H9 (cell line): ENCODE measurements around the gene C16orf90. TPM values are rescaled to one million over a fixed set of nuclear protein-coding genes. Genes with fewer than 3 reads are reported as not detected.

Experiments used
- DNase-seq: peaks from one replicate; pipeline ENCODE4 v3.0.0-alpha.2; 2017
- H2AFZ ChIP-seq: one replicate; pipeline ENCODE4 v1.6.1; 2013; ENCODE audit warnings: mild to moderate bottlenecking, low read length, control low read depth, moderate library complexity
- H2AK5ac ChIP-seq: 2 replicates; pipeline ENCODE4 v1.6.1; 2013; ENCODE audit warnings: low read length, control low read depth, mixed read lengths; ENCODE audit not compliant: insufficient read length
- H2BK120ac ChIP-seq: one replicate; pipeline ENCODE4 v1.6.1; 2013; ENCODE audit warnings: low read depth, mild to moderate bottlenecking, low read length, control low read depth, inconsistent platforms; ENCODE audit not compliant: poor library complexity, severe bottlenecking
- H2BK12ac ChIP-seq: 2 replicates; pipeline ENCODE4 v1.6.1; 2013; ENCODE audit warnings: low read length, control low read depth, mixed read lengths, low read depth; ENCODE audit not compliant: insufficient read length
- H2BK15ac ChIP-seq: 2 replicates; pipeline ENCODE4 v1.6.1; 2013; ENCODE audit warnings: low read depth, low read length, control low read depth
- H2BK20ac ChIP-seq: one replicate; pipeline ENCODE4 v1.6.1; 2013; ENCODE audit warnings: low read depth, mild to moderate bottlenecking, low read length, control low read depth, inconsistent platforms; ENCODE audit not compliant: poor library complexity, severe bottlenecking
- H2BK5ac ChIP-seq: 2 replicates; pipeline ENCODE4 v1.6.1; 2013; ENCODE audit warnings: low read length, control low read depth, mixed read lengths; ENCODE audit not compliant: insufficient read length
- H3K14ac ChIP-seq: 2 replicates; pipeline ENCODE4 v1.6.1; 2013; ENCODE audit warnings: low read length, control low read depth; ENCODE audit not compliant: insufficient read depth
- H3K18ac ChIP-seq: 2 replicates; pipeline ENCODE4 v1.6.1; 2013; ENCODE audit warnings: low read depth, mild to moderate bottlenecking, mixed read lengths, low read length, control low read depth; ENCODE audit not compliant: insufficient read length
- H3K23ac ChIP-seq: 2 replicates; pipeline ENCODE4 v1.6.1; 2013; ENCODE audit warnings: low read length, control low read depth, mixed read lengths, low read depth; ENCODE audit not compliant: insufficient read length
- H3K23me2 ChIP-seq: 2 replicates; pipeline ENCODE4 v1.6.1; 2013; ENCODE audit warnings: low read depth, mild to moderate bottlenecking, mixed read lengths, low read length, control low read depth; ENCODE audit not compliant: insufficient read length, poor library complexity, severe bottlenecking
- H3K27ac ChIP-seq: 2 replicates; pipeline ENCODE4 v1.5.1; 2013; ENCODE audit warnings: low read length, control low read depth, mixed read lengths, low read depth; ENCODE audit not compliant: insufficient read length
- H3K27me3 ChIP-seq: 2 replicates; pipeline ENCODE4 v1.6.1; 2013; ENCODE audit warnings: low read length, control low read depth, inconsistent platforms; ENCODE audit not compliant: insufficient read depth
- H3K4ac ChIP-seq: 2 replicates; pipeline ENCODE4 v1.6.1; 2013; ENCODE audit warnings: low read depth, mild to moderate bottlenecking, control low read depth, inconsistent platforms, low read length, moderate library complexity
- H3K4me1 ChIP-seq: 2 replicates; pipeline ENCODE4 v1.6.1; 2013; ENCODE audit warnings: low read length, control low read depth, inconsistent platforms; ENCODE audit not compliant: insufficient read depth
- H3K4me2 ChIP-seq: 2 replicates; pipeline ENCODE4 v1.6.1; 2013; ENCODE audit warnings: low read length, control low read depth, mixed read lengths; ENCODE audit not compliant: insufficient read length, insufficient read depth
- H3K56ac ChIP-seq: 2 replicates; pipeline ENCODE4 v1.6.1; 2013; ENCODE audit warnings: low read depth, mild to moderate bottlenecking, mixed read lengths, low read length, control low read depth; ENCODE audit not compliant: insufficient read length
- H3K79me1 ChIP-seq: 2 replicates; pipeline ENCODE4 v1.6.1; 2013; ENCODE audit warnings: low read depth, mild to moderate bottlenecking, moderate library complexity, low read length, control low read depth, inconsistent platforms; ENCODE audit not compliant: insufficient read depth, poor library complexity, severe bottlenecking
- H3K79me2 ChIP-seq: 2 replicates; pipeline ENCODE4 v1.6.1; 2013; ENCODE audit warnings: low read length, control low read depth, inconsistent platforms; ENCODE audit not compliant: insufficient read depth
- H3K9ac ChIP-seq: 2 replicates; pipeline ENCODE4 v1.6.1; 2013; ENCODE audit warnings: low read length, control low read depth, mixed read lengths; ENCODE audit not compliant: insufficient read length; ENCODE audit errors: extremely low read depth
- H3K9me3 ChIP-seq: one replicate; pipeline ENCODE4 v1.6.1; 2013; ENCODE audit warnings: low read depth, low read length, inconsistent platforms; ENCODE audit not compliant: control insufficient read depth
- H3T11ph ChIP-seq: one replicate; pipeline ENCODE4 v1.6.1; 2013; ENCODE audit warnings: mild to moderate bottlenecking, low read length, control low read depth, inconsistent platforms
- H4K20me1 ChIP-seq: one replicate; pipeline ENCODE4 v1.6.1; 2013; ENCODE audit not compliant: control insufficient read depth, insufficient read length, insufficient read depth
- H4K5ac ChIP-seq: 2 replicates; pipeline ENCODE4 v1.6.1; 2013; ENCODE audit warnings: low read depth, mild to moderate bottlenecking, mixed read lengths, low read length, control low read depth; ENCODE audit not compliant: insufficient read length
- H4K8ac ChIP-seq: replicated peaks from 2 replicates; pipeline ENCODE4 v1.6.1; 2013; ENCODE audit warnings: low read length, control low read depth, mixed read lengths, low read depth; ENCODE audit not compliant: insufficient read length
- H4K91ac ChIP-seq: 2 replicates; pipeline ENCODE4 v1.6.1; 2013; ENCODE audit warnings: low read depth, mild to moderate bottlenecking, moderate library complexity, mixed read lengths, low read length, control low read depth; ENCODE audit not compliant: insufficient read length
- H3K27ac Mint-ChIP-seq, 3 experiments: 2 replicates in 2 of 3; 3 replicates in 1 of 3; pipeline ENCODE4 v1.8.0; 2020 to 2021; ENCODE audit warnings: mixed read lengths in 3 of 3, mild to moderate bottlenecking in 1 of 3, moderate library complexity in 1 of 3
- H3K27me3 Mint-ChIP-seq: 2 replicates; pipeline ENCODE4 v1.8.0; 2021; ENCODE audit warnings: low read depth, mild to moderate bottlenecking, moderate library complexity, mixed read lengths
- H3K36me3 Mint-ChIP-seq, 3 experiments: 2 replicates in 2 of 3; 3 replicates in 1 of 3; pipeline ENCODE4 v1.8.0; 2020 to 2021; ENCODE audit warnings: low read depth in 3 of 3, mixed read lengths in 3 of 3; ENCODE audit not compliant: insufficient read depth in 1 of 3
- H3K4me1 Mint-ChIP-seq, 2 experiments: 2 replicates each; pipeline ENCODE4 v1.8.0; 2020; ENCODE audit warnings: mixed read lengths in 2 of 2
- H3K4me3 Mint-ChIP-seq, 2 experiments: 2 replicates in 1 of 2; 3 replicates in 1 of 2; pipeline ENCODE4 v1.8.0; 2020 to 2021; ENCODE audit warnings: mild to moderate bottlenecking in 2 of 2, mixed read lengths in 2 of 2, moderate library complexity in 1 of 2
- H3K9me3 Mint-ChIP-seq, 2 experiments: 2 replicates in 1 of 2; 3 replicates in 1 of 2; pipeline ENCODE4 v1.8.0; 2020; ENCODE audit warnings: mild to moderate bottlenecking in 2 of 2, mixed read lengths in 2 of 2, moderate library complexity in 1 of 2
- CTCF ChIP-seq: fragments of 200-600 bp; sonication (generic); conservative IDR thresholded peaks from 3 replicates; pipeline ENCODE4 v1.8.0; 2021; ENCODE audit warnings: antibody characterized with exemption, mild to moderate bottlenecking
- WGBS: extraction: QIAGEN DNeasy Blood & Tissue Kit; methylation state at CpG from one replicate; pipeline ENCODE4 v1.1.7; 2013; ENCODE audit warnings: missing lambda C conversion rate, low lambda C conversion rate, mixed read lengths; ENCODE audit not compliant: insufficient read length; ENCODE audit errors: extremely low coverage; 5-methylcytosine and 5-hydroxymethylcytosine counted together
- total RNA-seq: library from RNA; stranded (reverse); gene quantifications from 2 replicates; pipeline ENCODE4 v1.2.1, GENCODE V29; 2021

The C16orf90 gene
- total RNA-seq, 1 experiment from 2014 or later, result not detected

GRCh38 chr16:3470723-3471122 is 24.6 kb downstream of the C16orf90 start:
- peak overlapping the region in 1 of 2 experiments; percentile 23; a peak in 1 of 5 replicates for H3K4me3 Mint-ChIP-seq
- no CpG with 5 or more reads among the region's 9 CpGs for WGBS

More at GRCh38 chr16:3470723-3471122, 24.6 kb downstream of the C16orf90 start:
- H3K79me2 ChIP-seq, result peaks cover 26% of the 10 kb centered on the region; the same call in 1 of the 2 replicates
- H3K23me2 ChIP-seq, result no peaks in the 10 kb centered on the region
- no peak overlapping the region for H3K56ac ChIP-seq
- no peak overlapping the region for H2BK5ac ChIP-seq
- H2BK15ac ChIP-seq, result no peak overlapping the region
- H3K9ac ChIP-seq, result no peak overlapping the region
- no peaks in the 10 kb centered on the region; the same call in 1 of the 2 replicates for H3K4me1 ChIP-seq
- peaks cover 12% of the 10 kb centered on the region for H3K79me1 ChIP-seq
- Mint-ChIP-seq H3K36me3 (peaks cover 11 to 20% (median 15%) of the 10 kb centered on the region in 3 experiments; a peak in 5 of 7 replicates), H3K4me1 (peaks cover 28 to 35% of the 10 kb centered on the region in 2 experiments), H3K27me3 (no peaks in the 10 kb centered on the region), H3K27ac (peak overlapping the region in 1 of 3 experiments; percentile 57; a peak in 2 of 7 replicates), H3K9me3 (no peaks in the 10 kb centered on the region)
- H2AFZ ChIP-seq, result no peak overlapping the region
- H3K4ac ChIP-seq, result no peak overlapping the region
- no peak overlapping the region for H3K23ac ChIP-seq
- H2BK120ac ChIP-seq, result no peak overlapping the region
- no peak overlapping the region for H4K5ac ChIP-seq
- H2AK5ac ChIP-seq, result no peak overlapping the region
- H4K20me1 ChIP-seq, result no peaks in the 10 kb centered on the region
- no peak overlapping the region for H3K27ac ChIP-seq
- no peak overlapping the region for H4K8ac ChIP-seq
- no peak overlapping the region for H3K18ac ChIP-seq
- H3K27me3 ChIP-seq, result no peaks in the 10 kb centered on the region
- no peak overlapping the region for H4K91ac ChIP-seq
- no peak overlapping the region for H2BK20ac ChIP-seq
- DNase-seq, result no peak
- no peak for TF ChIP-seq CTCF
- H3T11ph ChIP-seq, result no peak overlapping the region
- no peak overlapping the region; the same call in 1 of the 2 replicates for H3K14ac ChIP-seq
- H3K4me2 ChIP-seq, result no peak overlapping the region
- no peaks in the 10 kb centered on the region for H3K9me3 ChIP-seq
- H2BK12ac ChIP-seq, result no peak overlapping the region
